Neural progenitor cell (in vitro differentiated cells): ENCODE data around the gene GIT1. TPM values are rescaled to one million over a fixed set of nuclear protein-coding genes. Genes with fewer than 3 reads are reported as not detected.
"Not testable (repeated sequence)": the region's sequence is repeated elsewhere in the genome, so short reads cannot be mapped to it uniquely, and the experiment has no call there.

Experiments used
- DNase-seq: peaks from one replicate; pipeline ENCODE4 v3.0.0-alpha.2; 2016; ENCODE audit warnings: low spot score
- H2AFZ ChIP-seq: fragments of 200-600 bp; sonication (generic); replicated peaks from 2 replicates; pipeline ENCODE4 v1.6.1; 2016; ENCODE audit warnings: antibody characterized with exemption
- H3F3A ChIP-seq: fragments of 200-600 bp; sonication (generic); 2 replicates; pipeline ENCODE4 v1.6.1; 2016; ENCODE audit warnings: antibody characterized with exemption, low read depth
- H3K27ac ChIP-seq: fragments of 200-600 bp; sonication (generic); 2 replicates; pipeline ENCODE4 v1.5.1; 2016; ENCODE audit warnings: mild to moderate bottlenecking
- H3K27me3 ChIP-seq: fragments of 200-600 bp; sonication (generic); 2 replicates; pipeline ENCODE4 v1.6.1; 2016; ENCODE audit warnings: mild to moderate bottlenecking, moderate library complexity
- H3K36me3 ChIP-seq: fragments of 200-600 bp; sonication (generic); 2 replicates; pipeline ENCODE4 v1.5.1; 2016
- H3K4me1 ChIP-seq: fragments of 200-600 bp; sonication (generic); 2 replicates; pipeline ENCODE4 v1.6.1; 2016; ENCODE audit warnings: mixed run types
- H3K4me2 ChIP-seq: fragments of 200-600 bp; sonication (generic); 2 replicates; pipeline ENCODE4 v1.6.1; 2016
- H3K4me3 ChIP-seq: fragments of 200-600 bp; sonication (generic); 2 replicates; pipeline ENCODE4 v1.5.1; 2016
- H3K79me2 ChIP-seq: fragments of 200-600 bp; sonication (generic); 2 replicates; pipeline ENCODE4 v1.6.1; 2016; ENCODE audit warnings: low read depth
- H3K9ac ChIP-seq: fragments of 200-600 bp; sonication (generic); 2 replicates; pipeline ENCODE4 v1.6.1; 2016
- H3K9me3 ChIP-seq: fragments of 200-600 bp; sonication (generic); 2 replicates; pipeline ENCODE4 v1.5.1; 2016; ENCODE audit warnings: low read depth
- H4K20me1 ChIP-seq: fragments of 200-600 bp; sonication (generic); 2 replicates; pipeline ENCODE4 v1.6.1; 2016; ENCODE audit warnings: low read depth
- H3K27ac Mint-ChIP-seq: 3 replicates; pipeline ENCODE4 v1.8.0; 2021; ENCODE audit warnings: mixed read lengths
- H3K27me3 Mint-ChIP-seq: 2 replicates; pipeline ENCODE4 v1.8.0; 2022; ENCODE audit warnings: low read depth, mild to moderate bottlenecking, inconsistent platforms, moderate library complexity, mixed read lengths; ENCODE audit not compliant: insufficient read depth
- H3K36me3 Mint-ChIP-seq: 3 replicates; pipeline ENCODE4 v1.8.0; 2021; ENCODE audit warnings: mixed read lengths
- H3K4me1 Mint-ChIP-seq: 3 replicates; pipeline ENCODE4 v1.8.0; 2021; ENCODE audit warnings: mixed read lengths
- H3K4me3 Mint-ChIP-seq: 3 replicates; pipeline ENCODE4 v1.8.0; 2021; ENCODE audit warnings: mild to moderate bottlenecking, moderate library complexity, mixed read lengths
- H3K9me3 Mint-ChIP-seq: 3 replicates; pipeline ENCODE4 v1.8.0; 2020; ENCODE audit warnings: mixed read lengths
- CTCF ChIP-seq: fragments of 200-600 bp; sonication (generic); IDR thresholded peaks from 2 replicates; pipeline ENCODE4 v1.5.1; 2017; ENCODE audit warnings: antibody characterized with exemption, mild to moderate bottlenecking
- EZH2 ChIP-seq: fragments of 200-600 bp; sonication (generic); IDR thresholded peaks from 2 replicates; pipeline ENCODE4 v1.6.1; 2017; ENCODE audit warnings: antibody characterized with exemption, mild to moderate bottlenecking, moderate library complexity
- EZH2phosphoT487 ChIP-seq: fragments of 200-600 bp; sonication (generic); IDR thresholded peaks from 2 replicates; pipeline ENCODE4 v1.6.1; 2017; ENCODE audit warnings: antibody characterized with exemption
- total RNA-seq: library from RNA; depleted of rRNA; stranded (reverse); fragments of >200 nt; gene quantifications from 2 replicates; pipeline ENCODE4 v1.2.3, GENCODE V29; 2015; ENCODE audit warnings: low replicate concordance

GIT1 gene
- total RNA-seq, 1 donor from 2014 or later: 17.6 TPM

- peaks cover 8% of the 10 kb centered on the region for H3K27me3 ChIP-seq
- no peak for TF ChIP-seq EZH2
- no peak for TF ChIP-seq CTCF
- TF ChIP-seq EZH2phosphoT487: no peak
- no peaks in the 10 kb centered on the region for H4K20me1 ChIP-seq
- no peaks in the 10 kb centered on the region for H3K9me3 ChIP-seq
- no peaks in the 10 kb centered on the region for H3K9me3 Mint-ChIP-seq
- H3K27ac Mint-ChIP-seq: no peak overlapping the region
- no peak overlapping the region for H3K4me3 ChIP-seq
- H3K4me3 Mint-ChIP-seq: no peak overlapping the region
- H2AFZ ChIP-seq: no peak overlapping the region
- DNase-seq: no peak
- H3K4me1 Mint-ChIP-seq: no peaks in the 10 kb centered on the region
- no peak overlapping the region for H3K9ac ChIP-seq
- no peaks in the 10 kb centered on the region for H3K79me2 ChIP-seq
- H3K36me3 Mint-ChIP-seq: no peaks in the 10 kb centered on the region
- H3K27ac ChIP-seq: no peak overlapping the region
- peaks cover 8% of the 10 kb centered on the region for H3F3A ChIP-seq
- no peaks in the 10 kb centered on the region for H3K4me1 ChIP-seq
- H3K27me3 Mint-ChIP-seq: peaks cover 14% of the 10 kb centered on the region
- no peak overlapping the region for H3K4me2 ChIP-seq
- H3K36me3 ChIP-seq: no peaks in the 10 kb centered on the region
Observed at GRCh38 chr17:29559640-29560039, 29.8 kb downstream of the GIT1 start.

GRCh38 chr17:29558139-29558538 is 31.3 kb downstream of the GIT1 start:
- not testable (repeated sequence) for H4K20me1 ChIP-seq, H3K4me2 ChIP-seq, H3K9ac ChIP-seq, H3K79me2 ChIP-seq, H3K4me1 Mint-ChIP-seq, H3K27ac ChIP-seq, H3K9me3 ChIP-seq, H3F3A ChIP-seq, H3K27ac Mint-ChIP-seq, H2AFZ ChIP-seq, H3K4me3 Mint-ChIP-seq, H3K27me3 ChIP-seq, H3K4me3 ChIP-seq, H3K27me3 Mint-ChIP-seq, H3K9me3 Mint-ChIP-seq, H3K36me3 ChIP-seq, H3K36me3 Mint-ChIP-seq, DNase-seq, H3K4me1 ChIP-seq

- Mint-ChIP-seq H3K27me3 (peaks cover 8% of the 10 kb centered on the region), H3K27ac (no peak overlapping the region), H3K4me3 (no peak overlapping the region), H3K4me1 (no peaks in the 10 kb centered on the region), H3K36me3 (no peaks in the 10 kb centered on the region), H3K9me3 (no peaks in the 10 kb centered on the region)
- TF ChIP-seq EZH2: no peak
- TF ChIP-seq EZH2phosphoT487: no peak
- Histone ChIP-seq H3F3A (peaks cover 8% of the 10 kb centered on the region), H3K4me1 (no peaks in the 10 kb centered on the region), H3K27ac (no peak overlapping the region), H3K9me3 (no peaks in the 10 kb centered on the region), H3K9ac (no peak overlapping the region), H4K20me1 (no peaks in the 10 kb centered on the region), H3K4me3 (no peak overlapping the region), H3K36me3 (no peaks in the 10 kb centered on the region), H3K27me3 (no peaks in the 10 kb centered on the region), H2AFZ (no peak overlapping the region), H3K4me2 (no peak overlapping the region), H3K79me2 (no peaks in the 10 kb centered on the region)
- no peak for DNase-seq
Observed at GRCh38 chr17:29557739-29558116, 31.7 kb downstream of the GIT1 start.

- H3F3A ChIP-seq: peaks cover 8% of the 10 kb centered on the region
- no peaks in the 10 kb centered on the region for H3K4me1 Mint-ChIP-seq
- no peak for DNase-seq
- H3K27ac ChIP-seq: no peak overlapping the region
- H3K36me3 Mint-ChIP-seq: peaks cover 2% of the 10 kb centered on the region
- H4K20me1 ChIP-seq: no peaks in the 10 kb centered on the region
- TF ChIP-seq CTCF (no peak), EZH2 (no peak), EZH2phosphoT487 (no peak)
- H3K27me3 Mint-ChIP-seq: peaks cover 7% of the 10 kb centered on the region
- no peaks in the 10 kb centered on the region for H3K36me3 ChIP-seq
- H3K27ac Mint-ChIP-seq: no peak overlapping the region
- H3K79me2 ChIP-seq: no peaks in the 10 kb centered on the region
- no peak overlapping the region for H3K4me2 ChIP-seq
- H3K4me3 ChIP-seq: no peak overlapping the region
- no peak overlapping the region for H3K4me3 Mint-ChIP-seq
- H3K27me3 ChIP-seq: no peaks in the 10 kb centered on the region
- H3K9me3 ChIP-seq: no peaks in the 10 kb centered on the region
- H3K9ac ChIP-seq: no peak overlapping the region
- no peak overlapping the region for H2AFZ ChIP-seq
- H3K9me3 Mint-ChIP-seq: no peaks in the 10 kb centered on the region
- no peaks in the 10 kb centered on the region for H3K4me1 ChIP-seq
Observed at GRCh38 chr17:29557085-29557738, 32.2 kb downstream of the GIT1 start.
